Mesothelial cell of epicardium (in vitro differentiated cells): ENCODE measurements around the gene FKBP5. TPM values are rescaled to one million over a fixed set of nuclear protein-coding genes. Genes with fewer than 3 reads are reported as not detected.

ENCODE experiments used
- DNase-seq, 2 experiments: peaks; one replicate each; pipeline ENCODE4 v3.0.0; 2021; ENCODE audit warnings: low spot score in 2 of 2; ENCODE audit not compliant: unreplicated experiment in 2 of 2
- H3K27ac Mint-ChIP-seq: 2 replicates; pipeline ENCODE4 v1.8.0; 2021; ENCODE audit warnings: mixed read lengths
- H3K27me3 Mint-ChIP-seq: 2 replicates; pipeline ENCODE4 v1.8.0; 2021; ENCODE audit warnings: low read depth, mixed read lengths
- H3K36me3 Mint-ChIP-seq: 2 replicates; pipeline ENCODE4 v1.8.0; 2021; ENCODE audit warnings: mixed read lengths
- H3K4me1 Mint-ChIP-seq: 2 replicates; pipeline ENCODE4 v1.8.0; 2021; ENCODE audit warnings: mixed read lengths
- H3K4me3 Mint-ChIP-seq: 2 replicates; pipeline ENCODE4 v1.8.0; 2021; ENCODE audit warnings: mild to moderate bottlenecking, moderate library complexity, mixed read lengths
- H3K9me3 Mint-ChIP-seq: 2 replicates; pipeline ENCODE4 v1.8.0; 2021; ENCODE audit warnings: mixed read lengths
- CTCF ChIP-seq: fragments of 200-600 bp; sonication (generic); IDR thresholded peaks from one replicate; pipeline ENCODE4 v1.5.0; 2021; ENCODE audit warnings: antibody characterized with exemption; ENCODE audit not compliant: unreplicated experiment
- total RNA-seq: library from RNA; stranded (reverse); gene quantifications from 3 replicates; pipeline ENCODE4 v1.2.1, GENCODE V29; 2021

Gene FKBP5
- total RNA-seq, 1 donor from 2014 or later = 7.3 TPM

- H3K27me3 Mint-ChIP-seq = no peaks in the 10 kb centered on the region
- peaks cover 40% of the 10 kb centered on the region for H3K4me1 Mint-ChIP-seq
- H3K27ac Mint-ChIP-seq = peak overlapping the region; percentile 93
These were observed 92.0 kb downstream of the FKBP5 start for GRCh38 chr6:35596448-35597442.

GRCh38 chr6:35594503-35595186 lies 94.1 kb downstream of the FKBP5 start:
- Mint-ChIP-seq H3K36me3 (no peaks in the 10 kb centered on the region), H3K27me3 (no peaks in the 10 kb centered on the region), H3K9me3 (no peaks in the 10 kb centered on the region), H3K27ac (peak overlapping the region; percentile 7), H3K4me1 (peaks cover 29% of the 10 kb centered on the region), H3K4me3 (no peak overlapping the region)
- DNase-seq = no peak
- no peak for TF ChIP-seq CTCF

More at GRCh38 chr6:35596448-35597442, 92.0 kb downstream of the FKBP5 start:
- no peak overlapping the region for H3K4me3 Mint-ChIP-seq
- no peaks in the 10 kb centered on the region for H3K9me3 Mint-ChIP-seq
- no peaks in the 10 kb centered on the region for H3K36me3 Mint-ChIP-seq
- no peak for TF ChIP-seq CTCF
- no peak for DNase-seq

GRCh38 chr6:35592178-35592577 lies 96.5 kb downstream of the FKBP5 start:
- Mint-ChIP-seq H3K9me3 (no peaks in the 10 kb centered on the region), H3K4me3 (no peak overlapping the region), H3K27me3 (no peaks in the 10 kb centered on the region), H3K27ac (no peak overlapping the region), H3K36me3 (no peaks in the 10 kb centered on the region), H3K4me1 (peaks cover 20% of the 10 kb centered on the region)
- no peak for DNase-seq
- no peak for TF ChIP-seq CTCF

GRCh38 chr6:35590622-35591066 lies 98.1 kb downstream of the FKBP5 start:
- H3K4me3 Mint-ChIP-seq = no peak overlapping the region
- no peak for TF ChIP-seq CTCF
- no peaks in the 10 kb centered on the region for H3K36me3 Mint-ChIP-seq
- H3K27me3 Mint-ChIP-seq = no peaks in the 10 kb centered on the region
- H3K4me1 Mint-ChIP-seq = peaks cover 7% of the 10 kb centered on the region
- no peak for DNase-seq
- H3K9me3 Mint-ChIP-seq = no peaks in the 10 kb centered on the region
- no peak overlapping the region for H3K27ac Mint-ChIP-seq

- no peak overlapping the region for H3K4me3 Mint-ChIP-seq
- DNase-seq = no peak
- peaks cover 7% of the 10 kb centered on the region for H3K4me1 Mint-ChIP-seq
- H3K27ac Mint-ChIP-seq = no peak overlapping the region
- no peak for TF ChIP-seq CTCF
- no peaks in the 10 kb centered on the region for H3K9me3 Mint-ChIP-seq
- no peaks in the 10 kb centered on the region for H3K27me3 Mint-ChIP-seq
- no peaks in the 10 kb centered on the region for H3K36me3 Mint-ChIP-seq
These were observed 98.8 kb downstream of the FKBP5 start for GRCh38 chr6:35589904-35590303.
